ENCODE data around the gene PDE4D. TPM values are rescaled to one million over a fixed set of nuclear protein-coding genes. Genes with fewer than 3 reads are reported as not detected.

PDE4D gene
- total RNA-seq, 4 donors from 2014 or later: 14.7 to 36.3 (median 24.7) TPM

GRCh38 chr5:59115345-59115744, 778.2 kb downstream of the PDE4D start:
- H3K4me3 ChIP-seq (replicated peaks in 1 of 3): no peak overlapping the region
- TF ChIP-seq POLR2A (IDR thresholded peaks at IDR 0.05) (no peak), CTCF (IDR thresholded peaks at IDR 0.05) (no peak)
- intact Hi-C loops (cut with DNase I): no loop called here
- DNase-seq: no peak
- no peaks in the 10 kb centered on the region for H3K4me1 ChIP-seq
- H3K9me3 ChIP-seq: no peaks in the 10 kb centered on the region
- no peaks in the 10 kb centered on the region for H3K27me3 ChIP-seq
- no peak overlapping the region for H3K27ac ChIP-seq
- H3K36me3 ChIP-seq: no peaks in the 10 kb centered on the region

- DNase-seq: no peak
- Histone ChIP-seq H3K27ac (no peak overlapping the region), H3K4me1 (peaks cover 8 to 11% of the 10 kb centered on the region in 2 donors), H3K4me3 (replicated peaks in 1 of 3) (no peak overlapping the region), H3K27me3 (no peaks in the 10 kb centered on the region), H3K9me3 (no peaks in the 10 kb centered on the region), H3K36me3 (no peaks in the 10 kb centered on the region)
- WGBS, 2 donors: 97 to 98% methylated on average over 2 of the region's 2 CpGs
- intact Hi-C loops (cut with DNase I): no loop called here
- TF ChIP-seq CTCF (IDR thresholded peaks at IDR 0.05): no peak
- no peak for TF ChIP-seq POLR2A (IDR thresholded peaks at IDR 0.05)
Measured at GRCh38 chr5:59109383-59109782, 784.1 kb downstream of the PDE4D start.

- Histone ChIP-seq H3K27ac (no peak overlapping the region), H3K4me3 (replicated peaks in 1 of 3) (no peak overlapping the region), H3K9me3 (no peaks in the 10 kb centered on the region), H3K27me3 (no peaks in the 10 kb centered on the region), H3K36me3 (no peaks in the 10 kb centered on the region), H3K4me1 (peaks cover 9 to 11% of the 10 kb centered on the region in 2 donors)
- TF ChIP-seq CTCF (IDR thresholded peaks at IDR 0.05) (no peak), POLR2A (IDR thresholded peaks at IDR 0.05) (no peak)
- WGBS, 2 donors: 64 to 71% methylated on average over 2 of the region's 2 CpGs
- intact Hi-C loops (cut with DNase I): no loop called here
- DNase-seq: peak; percentile 31 to 43
Measured at GRCh38 chr5:59107692-59108091, 785.8 kb downstream of the PDE4D start.

GRCh38 chr5:59104400-59105127, 789.0 kb downstream of the PDE4D start:
- Histone ChIP-seq H3K27me3 (no peaks in the 10 kb centered on the region), H3K4me1 (peaks cover 5 to 9% of the 10 kb centered on the region in 2 donors), H3K36me3 (no peaks in the 10 kb centered on the region), H3K4me3 (replicated peaks in 1 of 3) (no peak overlapping the region), H3K9me3 (no peaks in the 10 kb centered on the region), H3K27ac (no peak overlapping the region)
- intact Hi-C loops (cut with DNase I): no loop called here
- DNase-seq: peak in 1 of 2 donors; percentile 24
- no peak for TF ChIP-seq CTCF (IDR thresholded peaks at IDR 0.05)
- TF ChIP-seq POLR2A (IDR thresholded peaks at IDR 0.05): no peak
- 56% methylated on average over 9 of the region's 9 CpGs for WGBS, 2 donors

GRCh38 chr5:59103303-59103702, 790.2 kb downstream of the PDE4D start:
- Histone ChIP-seq H3K27me3 (no peaks in the 10 kb centered on the region), H3K4me3 (replicated peaks in 1 of 3) (no peak overlapping the region), H3K27ac (no peak overlapping the region), H3K36me3 (no peaks in the 10 kb centered on the region), H3K4me1 (peaks cover 5 to 9% of the 10 kb centered on the region in 2 donors), H3K9me3 (no peaks in the 10 kb centered on the region)
- no peak for DNase-seq
- TF ChIP-seq CTCF (IDR thresholded peaks at IDR 0.05): no peak
- no peak for TF ChIP-seq POLR2A (IDR thresholded peaks at IDR 0.05)
- intact Hi-C loops (cut with DNase I): no loop called here
- 76 to 84% methylated on average over 3 of the region's 3 CpGs for WGBS, 2 donors
